CD1c-positive myeloid dendritic cell (primary cell): ENCODE data around the gene OPN5.
"Not testable (repeated sequence)": the region's sequence is repeated elsewhere in the genome, so short reads cannot be mapped to it uniquely, and the experiment has no call there.

ENCODE experiments used
- DNase-seq: peaks from one replicate; pipeline ENCODE4 v3.0.0-alpha.2; 2016; ENCODE audit errors: extremely low spot score

Gene OPN5

GRCh38 chr6:47781732-47782131 lies at the start of gene OPN5:
OPN5 (plus strand) TSS chr6:47782032; CDS start chr6:47782067, 35 bp downstream.
- DNase-seq = no peak

- DNase-seq = peak; percentile 25
These were observed 47.8 kb upstream of the OPN5 start for GRCh38 chr6:47733879-47734558.

GRCh38 chr6:47734831-47735481 lies 46.9 kb upstream of the OPN5 start:
- DNase-seq = no peak

DNA sequence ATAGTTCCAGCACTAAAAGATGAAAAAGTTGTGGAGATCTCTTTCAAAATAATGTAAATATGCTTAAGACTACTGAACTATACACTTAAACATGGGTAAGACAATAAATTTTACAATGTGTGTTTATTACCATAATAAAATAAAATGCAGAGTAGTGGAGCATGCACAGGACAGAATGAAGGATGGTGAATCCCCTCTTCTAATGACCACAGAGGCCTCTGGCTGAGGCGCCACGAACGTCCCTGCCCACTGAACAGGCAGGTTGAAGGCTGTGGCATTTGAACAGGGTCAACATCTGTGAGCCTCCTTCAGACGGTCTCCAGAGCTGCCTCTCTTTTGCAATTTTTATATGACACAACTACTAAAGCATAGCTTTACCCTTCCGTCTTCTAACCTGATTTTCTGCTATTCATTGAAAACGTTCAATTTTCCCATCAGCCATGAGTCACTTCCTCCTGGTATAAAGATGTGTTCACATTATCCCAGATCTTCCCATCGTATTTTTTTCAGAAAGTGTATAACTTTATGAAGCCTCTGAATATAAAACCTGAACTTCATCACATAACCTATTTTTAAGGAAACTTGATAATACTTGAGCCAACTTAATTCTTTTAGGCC lies 45.6 kb upstream of the OPN5 start:
- DNase-seq = no peak

DNA sequence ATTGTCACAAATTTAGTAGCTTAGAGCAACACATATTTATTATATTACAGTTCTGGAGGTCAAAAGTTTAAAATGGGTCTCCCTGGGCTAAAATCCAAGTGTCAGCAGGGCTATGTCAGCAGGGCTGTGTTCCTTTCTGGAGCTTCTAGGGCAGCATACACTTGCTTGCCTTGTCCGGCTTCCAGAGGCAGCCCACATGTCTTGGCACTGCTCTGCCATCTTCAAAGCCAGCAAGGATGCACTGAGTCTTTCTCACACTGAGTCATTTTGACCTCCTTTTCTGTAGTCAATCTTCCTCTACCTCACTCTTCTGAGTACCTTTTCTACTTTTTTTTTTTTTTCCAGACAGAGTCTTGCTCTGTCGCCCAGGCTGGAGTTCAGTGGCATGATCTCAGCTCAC lies 44.4 kb upstream of the OPN5 start:
- no peak for DNase-seq

DNA sequence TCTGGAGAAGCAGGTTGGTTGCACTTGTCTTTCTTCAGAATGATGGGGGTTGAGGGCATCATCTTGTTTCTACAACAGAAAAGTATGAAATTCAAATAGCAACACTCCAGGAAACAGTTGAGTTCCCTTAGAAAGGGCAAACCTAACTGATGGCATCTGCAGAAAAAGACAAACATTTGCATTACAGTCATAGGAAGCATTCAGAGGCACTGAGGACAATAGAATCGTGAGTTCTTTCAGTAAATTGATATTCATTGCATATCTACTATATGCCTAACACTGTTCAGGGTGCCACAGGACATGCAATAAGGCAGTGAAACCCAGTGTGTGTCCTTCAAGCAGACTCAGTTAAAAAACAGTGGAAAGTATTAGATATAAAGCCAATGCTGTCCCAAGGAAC lies 41.1 kb upstream of the OPN5 start:
- no peak for DNase-seq

DNA sequence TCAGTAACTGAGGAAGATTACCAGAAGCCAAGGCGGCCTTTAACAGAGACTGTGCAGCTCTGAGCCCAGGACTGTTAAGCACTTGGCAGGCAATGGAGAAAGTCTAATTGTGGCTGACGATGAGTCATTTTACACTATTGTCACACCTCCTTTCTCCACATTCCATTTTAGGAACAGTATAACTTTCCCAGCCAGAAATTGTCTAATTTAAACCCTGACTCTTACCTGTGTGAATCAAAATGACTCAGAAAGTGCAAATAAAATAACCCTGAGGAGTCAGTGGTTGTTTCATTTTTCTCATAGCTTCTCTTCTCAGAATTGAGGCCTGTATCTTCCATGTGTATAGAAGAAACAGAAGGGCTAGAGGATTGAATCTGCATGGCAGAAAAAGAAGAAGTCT lies 40.0 kb upstream of the OPN5 start:
- no peak for DNase-seq

- no peak for DNase-seq
These were observed 38.1 kb upstream of the OPN5 start for GRCh38 chr6:47743744-47744143.

DNA sequence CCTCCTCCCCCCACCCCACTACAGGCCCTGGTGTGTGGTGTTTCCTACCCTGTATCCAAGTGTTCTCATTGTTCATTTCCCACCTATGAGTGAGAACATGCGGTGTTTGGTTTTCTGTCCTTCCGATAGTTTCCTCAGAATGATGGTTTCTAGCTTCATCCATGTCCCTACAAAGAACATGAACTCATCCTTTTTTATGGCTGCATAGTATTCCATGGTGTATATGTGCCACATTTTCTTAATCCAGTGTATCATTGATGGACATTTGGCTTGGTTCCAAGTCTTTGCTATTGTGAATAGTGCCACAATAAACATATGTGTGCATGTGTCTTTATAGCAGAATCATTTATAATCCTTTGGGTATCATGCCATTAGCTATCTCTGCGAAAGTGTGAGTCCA lies 36.6 kb upstream of the OPN5 start:
- DNase-seq = not testable (repeated sequence)

- DNase-seq = no peak
These were observed 32.1 kb upstream of the OPN5 start for GRCh38 chr6:47749757-47750156.

- no peak for DNase-seq
These were observed 29.0 kb upstream of the OPN5 start for GRCh38 chr6:47752801-47753200.

DNA sequence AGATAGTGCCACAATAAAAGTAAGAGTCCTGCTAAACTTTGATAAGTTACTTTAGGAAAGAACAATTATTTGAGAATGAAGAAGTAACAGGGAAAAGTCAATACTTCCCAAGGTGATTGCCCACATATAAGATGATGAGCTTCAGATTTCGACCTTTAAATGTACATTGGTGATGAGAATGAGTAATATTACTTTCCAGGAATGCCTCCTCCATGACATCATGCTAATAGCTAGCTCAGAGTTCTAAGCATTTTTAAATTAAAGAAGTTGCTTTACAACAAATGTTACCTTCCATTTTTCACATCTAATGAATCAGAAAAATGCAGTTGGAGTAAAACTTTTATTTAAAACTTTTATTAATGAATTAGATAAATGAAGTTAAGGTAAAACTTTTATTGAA lies 22.5 kb upstream of the OPN5 start:
- DNase-seq = no peak

GRCh38 chr6:47762502-47762901 lies 19.3 kb upstream of the OPN5 start:
- no peak for DNase-seq

GRCh38 chr6:47766445-47766844 lies 15.4 kb upstream of the OPN5 start:
- no peak for DNase-seq

DNA sequence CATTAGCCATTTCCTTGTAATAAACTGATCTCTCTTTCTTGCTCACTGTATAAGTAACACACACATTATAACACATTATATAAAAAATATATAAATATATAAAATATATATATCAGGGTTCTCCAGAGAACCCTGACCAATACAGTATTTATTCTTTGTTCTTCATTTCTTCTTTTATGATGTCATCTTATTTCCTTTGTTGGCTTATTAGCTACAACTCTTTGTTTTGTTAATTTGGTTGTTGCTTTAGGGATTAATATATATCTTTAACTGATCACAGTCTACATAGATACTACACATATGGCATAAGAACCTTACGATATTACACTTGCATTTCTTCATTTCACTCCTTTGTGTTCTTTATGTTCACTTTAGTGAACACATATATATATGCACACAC lies 14.7 kb upstream of the OPN5 start:
- DNase-seq = no peak

GRCh38 chr6:47769982-47770381 lies 11.8 kb upstream of the OPN5 start:
- no peak for DNase-seq

GRCh38 chr6:47772359-47772758 lies 9.5 kb upstream of the OPN5 start:
- DNase-seq = no peak

DNA sequence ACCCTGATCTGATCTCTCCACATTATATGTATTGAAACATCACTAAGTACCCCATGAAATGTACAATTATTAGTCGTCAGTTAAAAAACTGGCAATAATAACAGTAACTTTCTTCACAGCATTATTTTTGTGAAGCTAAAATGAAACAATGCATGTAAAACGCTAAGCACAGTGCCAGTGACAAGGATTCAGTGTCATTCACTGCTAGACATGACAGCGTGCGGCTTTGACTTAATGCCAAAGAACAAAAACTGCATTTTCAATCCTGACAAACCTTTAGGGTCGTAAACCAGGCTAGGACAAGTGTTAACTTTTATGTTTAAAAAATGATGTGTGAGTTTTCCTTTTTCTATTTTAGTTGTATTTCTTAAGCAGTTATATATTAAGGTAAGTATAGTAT lies 8.8 kb upstream of the OPN5 start:
- no peak for DNase-seq

GRCh38 chr6:47780510-47781356 lies 1.1 kb upstream of the OPN5 start:
- peak; percentile 48 for DNase-seq

DNA sequence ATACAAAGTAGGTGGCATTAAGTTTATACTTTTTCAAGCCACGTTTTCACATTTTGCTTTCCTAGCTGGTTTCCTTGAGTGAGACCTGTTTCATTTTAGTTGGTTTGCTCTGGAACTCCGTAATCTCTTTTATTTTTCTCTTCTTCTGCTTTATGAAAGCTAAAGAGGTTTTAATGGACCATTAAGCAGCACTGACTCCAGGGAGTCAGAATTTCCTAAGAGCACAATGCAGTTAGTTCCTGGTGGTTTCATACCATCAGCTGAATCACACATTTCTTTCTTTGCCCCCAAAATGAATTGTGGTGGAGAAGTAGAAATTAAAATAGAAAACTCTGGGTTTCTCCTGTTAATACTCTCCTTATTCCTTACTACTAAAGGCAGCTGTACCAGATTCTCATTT lies 3.4 kb downstream of the OPN5 start:
- no peak for DNase-seq

DNA sequence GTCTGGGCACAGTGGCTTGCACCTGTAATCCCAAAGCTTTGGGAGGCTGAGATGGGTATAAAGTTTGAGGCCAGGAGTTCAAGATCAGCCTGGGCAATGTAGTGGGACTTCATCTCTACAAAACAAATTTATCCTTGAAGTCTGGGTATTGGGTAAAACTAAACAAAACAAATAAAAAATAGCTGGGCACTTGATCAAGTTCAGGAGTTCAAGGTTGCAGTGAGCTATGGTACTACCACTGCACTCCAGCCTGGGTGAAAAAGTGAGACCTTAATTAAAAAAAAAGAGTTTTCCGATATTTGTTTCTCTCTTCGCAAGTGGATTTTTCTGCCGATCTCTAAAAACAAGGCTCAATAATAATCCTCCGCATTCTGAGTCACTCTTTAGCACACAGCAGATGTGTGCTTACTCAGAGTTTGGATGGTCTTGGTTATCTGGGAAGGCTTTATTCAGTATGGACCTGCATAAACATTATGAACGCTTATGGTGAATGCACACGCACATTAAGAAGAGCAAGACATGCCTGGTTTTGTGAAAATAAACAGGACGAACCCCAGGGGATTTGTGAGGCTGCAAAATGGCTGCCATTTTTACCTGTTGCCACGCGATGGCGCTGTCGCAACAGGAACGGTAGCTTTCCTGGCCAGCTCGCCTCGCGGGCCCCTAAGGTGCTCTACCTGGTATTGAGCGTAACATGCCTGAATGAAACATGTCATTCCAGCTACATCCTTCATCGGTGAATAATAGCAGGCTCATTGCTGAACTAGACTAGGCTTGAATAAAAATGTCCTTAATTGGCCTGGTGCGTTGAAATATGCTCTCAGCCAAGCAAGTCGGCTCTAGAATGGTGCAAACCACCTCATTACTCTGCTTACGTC lies 6.0 kb downstream of the OPN5 start:
- DNase-seq = peak; percentile 66
